Skeletal muscle satellite cell (primary cell): ENCODE measurements around the gene BGLAP.
A peak's percentile ranks its signal among the peaks of the same experiment; 100 is the strongest.

Experiments
- H3K27me3 ChIP-seq: 2 replicates; pipeline ENCODE4 v1.7.0; 2013; ENCODE audit warnings: low read length; ENCODE audit not compliant: control insufficient read depth, insufficient read depth
- H3K36me3 ChIP-seq: 2 replicates; pipeline ENCODE4 v1.7.0; 2013; ENCODE audit warnings: mild to moderate bottlenecking, control low read depth, low read length; ENCODE audit not compliant: insufficient read depth
- H3K4me1 ChIP-seq: 2 replicates; pipeline ENCODE4 v1.7.0; 2013; ENCODE audit warnings: low read length; ENCODE audit not compliant: control insufficient read depth, insufficient read depth
- H3K4me2 ChIP-seq: 2 replicates; pipeline ENCODE4 v1.7.0; 2013; ENCODE audit warnings: mild to moderate bottlenecking, low read length
- H3K4me3 ChIP-seq: 2 replicates; pipeline ENCODE4 v1.7.0; 2013; ENCODE audit warnings: low read length
- H3K9ac ChIP-seq: 2 replicates; pipeline ENCODE4 v1.7.0; 2013; ENCODE audit warnings: mild to moderate bottlenecking, low read depth, low read length, moderate library complexity
- H3K9me3 ChIP-seq: replicated peaks from 2 replicates; pipeline ENCODE4 v1.7.0; 2013; ENCODE audit warnings: mild to moderate bottlenecking, control low read depth, low read length

The BGLAP gene

GRCh38 chr1:156229809-156230472 lies 12.0 kb upstream of the BGLAP start:
- H3K4me2 ChIP-seq, result no peak overlapping the region
- no peaks in the 10 kb centered on the region for H3K27me3 ChIP-seq

GRCh38 chr1:156230473-156230837 lies 11.5 kb upstream of the BGLAP start:
- Histone ChIP-seq H3K36me3 (peaks cover 6% of the 10 kb centered on the region), H3K4me1 (peaks cover 18% of the 10 kb centered on the region), H3K9ac (no peak overlapping the region), H3K4me3 (no peak overlapping the region), H3K9me3 (no peaks in the 10 kb centered on the region), H3K4me2 (no peak overlapping the region), H3K27me3 (no peaks in the 10 kb centered on the region)

More at GRCh38 chr1:156229809-156230472, 12.0 kb upstream of the BGLAP start:
- Histone ChIP-seq H3K4me1 (peaks cover 18% of the 10 kb centered on the region), H3K4me3 (no peak overlapping the region), H3K9me3 (no peaks in the 10 kb centered on the region), H3K36me3 (peaks cover 6% of the 10 kb centered on the region), H3K9ac (no peak overlapping the region)

GRCh38 chr1:156232201-156232894 lies 9.6 kb upstream of the BGLAP start:
- no peaks in the 10 kb centered on the region for H3K27me3 ChIP-seq
- H3K36me3 ChIP-seq, result peaks cover 14% of the 10 kb centered on the region
- no peak overlapping the region for H3K4me2 ChIP-seq
- no peak overlapping the region for H3K4me3 ChIP-seq
- no peaks in the 10 kb centered on the region for H3K9me3 ChIP-seq
- no peak overlapping the region for H3K9ac ChIP-seq
- H3K4me1 ChIP-seq, result peaks cover 18% of the 10 kb centered on the region

GRCh38 chr1:156233426-156234127 lies 8.4 kb upstream of the BGLAP start:
- peak overlapping the region; percentile 62 for H3K9ac ChIP-seq
- no peak overlapping the region for H3K4me3 ChIP-seq
- H3K4me2 ChIP-seq, result peak overlapping the region; percentile 68
- H3K9me3 ChIP-seq, result no peaks in the 10 kb centered on the region
- no peaks in the 10 kb centered on the region for H3K27me3 ChIP-seq
- peaks cover 19% of the 10 kb centered on the region for H3K36me3 ChIP-seq
- peaks cover 18% of the 10 kb centered on the region for H3K4me1 ChIP-seq

- no peak overlapping the region for H3K4me2 ChIP-seq
- H3K36me3 ChIP-seq, result peaks cover 31% of the 10 kb centered on the region
- H3K9me3 ChIP-seq, result no peaks in the 10 kb centered on the region
- H3K4me3 ChIP-seq, result no peak overlapping the region
- peaks cover 23% of the 10 kb centered on the region for H3K4me1 ChIP-seq
- no peaks in the 10 kb centered on the region for H3K27me3 ChIP-seq
- no peak overlapping the region for H3K9ac ChIP-seq
These were observed 5.8 kb upstream of the BGLAP start for GRCh38 chr1:156236164-156236563.

- H3K4me1 ChIP-seq, result peaks cover 25% of the 10 kb centered on the region
- H3K27me3 ChIP-seq, result no peaks in the 10 kb centered on the region
- no peak overlapping the region for H3K4me3 ChIP-seq
- no peak overlapping the region for H3K4me2 ChIP-seq
- H3K9ac ChIP-seq, result no peak overlapping the region
- no peaks in the 10 kb centered on the region for H3K9me3 ChIP-seq
- peaks cover 31% of the 10 kb centered on the region for H3K36me3 ChIP-seq
These were observed 3.7 kb upstream of the BGLAP start for GRCh38 chr1:156238248-156238647.

- H3K9ac ChIP-seq, result no peak overlapping the region
- H3K4me2 ChIP-seq, result peak overlapping the region; percentile 55
- peaks cover 13% of the 10 kb centered on the region for H3K27me3 ChIP-seq
- H3K4me3 ChIP-seq, result peak overlapping the region; percentile 5
- no peaks in the 10 kb centered on the region for H3K9me3 ChIP-seq
- peaks cover 21% of the 10 kb centered on the region for H3K36me3 ChIP-seq
- peaks cover 24% of the 10 kb centered on the region for H3K4me1 ChIP-seq
These were observed 623 bp upstream of the BGLAP start for GRCh38 chr1:156241311-156241811.

GRCh38 chr1:156242738-156243137 lies 754 bp downstream of the BGLAP start:
- H3K27me3 ChIP-seq, result peaks cover 18% of the 10 kb centered on the region
- H3K9ac ChIP-seq, result no peak overlapping the region
- no peaks in the 10 kb centered on the region for H3K9me3 ChIP-seq
- peaks cover 27% of the 10 kb centered on the region for H3K4me1 ChIP-seq
- H3K4me3 ChIP-seq, result no peak overlapping the region
- H3K36me3 ChIP-seq, result peaks cover 21% of the 10 kb centered on the region
- H3K4me2 ChIP-seq, result no peak overlapping the region

- H3K4me2 ChIP-seq, result no peak overlapping the region
- no peak overlapping the region for H3K9ac ChIP-seq
- peaks cover 27% of the 10 kb centered on the region for H3K4me1 ChIP-seq
- peaks cover 18% of the 10 kb centered on the region for H3K27me3 ChIP-seq
- peaks cover 13% of the 10 kb centered on the region for H3K36me3 ChIP-seq
- H3K4me3 ChIP-seq, result no peak overlapping the region
- H3K9me3 ChIP-seq, result no peaks in the 10 kb centered on the region
These were observed 2.1 kb downstream of the BGLAP start for GRCh38 chr1:156244126-156244525.

- Histone ChIP-seq H3K4me1 (peaks cover 27% of the 10 kb centered on the region), H3K9me3 (no peaks in the 10 kb centered on the region), H3K27me3 (peaks cover 18% of the 10 kb centered on the region), H3K4me3 (no peak overlapping the region), H3K4me2 (no peak overlapping the region), H3K36me3 (peaks cover 13% of the 10 kb centered on the region), H3K9ac (no peak overlapping the region)
These were observed 2.7 kb downstream of the BGLAP start for GRCh38 chr1:156244712-156245111.

- Histone ChIP-seq H3K9me3 (no peaks in the 10 kb centered on the region), H3K4me2 (peak overlapping the region; percentile 72), H3K27me3 (peaks cover 18% of the 10 kb centered on the region), H3K4me1 (peaks cover 27% of the 10 kb centered on the region), H3K36me3 (peaks cover 19% of the 10 kb centered on the region), H3K4me3 (no peak overlapping the region), H3K9ac (no peak overlapping the region)
These were observed 3.7 kb downstream of the BGLAP start for GRCh38 chr1:156245451-156246232.
